ENCODE results near the gene NWD2. TPM values are rescaled to one million over a fixed set of nuclear protein-coding genes. Genes with fewer than 3 reads are reported as not detected.
"Not testable (repeated sequence)": the region's sequence is repeated elsewhere in the genome, so short reads cannot be mapped to it uniquely, and the experiment has no call there.

The NWD2 gene
- total RNA-seq, 1 donor from 2014 or later: not detected

DNA sequence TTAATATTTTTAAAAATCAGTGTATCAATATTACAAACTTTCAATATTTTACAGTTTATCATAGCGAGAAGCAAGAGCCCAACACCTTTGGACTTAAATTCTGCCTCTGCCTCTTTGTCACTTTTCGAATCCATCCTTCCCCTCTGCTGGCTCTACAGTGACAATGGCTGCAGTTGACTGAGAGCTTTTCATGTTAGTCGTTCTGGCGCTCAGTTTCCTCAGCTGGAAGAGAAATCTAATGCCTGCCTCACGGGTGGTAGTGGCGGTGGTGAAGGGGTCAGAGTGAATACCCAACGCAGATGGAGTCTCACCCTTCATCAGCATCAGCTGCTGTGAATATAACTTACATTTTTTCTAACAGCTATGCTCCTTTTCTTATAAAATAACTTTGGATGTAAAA is 144.8 kb downstream of the NWD2 start:
- Histone ChIP-seq H3K36me3 (ENCODE audit: control insufficient read depth in 3 of 3, insufficient read depth in 3 of 3, low read length in 3 of 3) (no peaks in the 10 kb centered on the region), H3K27me3 (ENCODE audit: control insufficient read depth in 3 of 3, insufficient read depth in 3 of 3, low read length in 3 of 3) (no peaks in the 10 kb centered on the region), H3K27ac (ENCODE audit: low read depth, low read length) (no peak overlapping the region), H3K4me3 (ENCODE audit: low read length in 3 of 3) (no peak overlapping the region), H3K4me1 (ENCODE audit: control insufficient read depth in 3 of 3, insufficient read depth in 3 of 3, low read length in 3 of 3) (peaks cover 0 to 2% (median 0%) of the 10 kb centered on the region in 3 donors), H3K9ac (ENCODE audit: low read depth in 1 of 3, low read length in 3 of 3) (no peak overlapping the region), H3K9me3 (ENCODE audit: control insufficient read depth in 3 of 3, low read length in 3 of 3) (no peaks in the 10 kb centered on the region)

DNA sequence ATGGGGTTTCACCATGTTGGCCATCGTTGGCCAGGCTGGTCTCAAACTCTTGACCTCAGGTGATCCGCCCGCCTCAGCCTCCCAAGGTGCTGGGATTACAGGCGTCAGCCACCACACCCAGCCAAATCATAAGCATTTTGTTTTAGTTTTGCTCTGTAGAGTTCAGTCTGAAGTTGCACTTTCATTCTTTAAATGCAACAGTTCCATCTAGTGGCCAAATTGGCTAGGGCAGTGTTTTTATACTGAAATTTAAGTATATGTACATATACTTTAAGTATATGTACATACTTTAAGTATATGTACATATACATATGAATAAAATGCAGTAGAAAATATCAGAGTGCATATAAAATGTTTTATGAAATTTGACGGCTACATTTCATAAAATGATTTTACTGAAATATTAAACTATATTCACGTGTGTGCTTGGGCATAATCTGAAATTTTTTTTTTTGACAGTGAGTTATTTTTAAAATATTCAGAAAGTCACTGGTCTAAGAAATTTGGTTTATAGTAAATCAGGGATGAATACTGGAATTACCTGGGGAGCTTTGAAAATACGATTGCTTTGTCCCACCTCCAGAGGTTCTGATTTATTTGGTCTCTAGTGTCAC is 145.5 kb downstream of the NWD2 start:
- no peaks in the 10 kb centered on the region for H3K27me3 ChIP-seq (ENCODE audit: control insufficient read depth in 3 of 3, insufficient read depth in 3 of 3, low read length in 3 of 3)
- H3K9ac ChIP-seq (ENCODE audit: low read depth in 1 of 3, low read length in 3 of 3): no peak overlapping the region
- H3K4me1 ChIP-seq (ENCODE audit: control insufficient read depth in 3 of 3, insufficient read depth in 3 of 3, low read length in 3 of 3): peaks cover 0 to 2% (median 0%) of the 10 kb centered on the region in 3 donors
- H3K36me3 ChIP-seq (ENCODE audit: control insufficient read depth in 3 of 3, insufficient read depth in 3 of 3, low read length in 3 of 3): no peaks in the 10 kb centered on the region
- H3K27ac ChIP-seq (ENCODE audit: low read depth, low read length): no peak overlapping the region
- no peaks in the 10 kb centered on the region for H3K9me3 ChIP-seq (ENCODE audit: control insufficient read depth in 3 of 3, low read length in 3 of 3)
- H3K4me3 ChIP-seq (ENCODE audit: low read length in 3 of 3): no peak overlapping the region

DNA sequence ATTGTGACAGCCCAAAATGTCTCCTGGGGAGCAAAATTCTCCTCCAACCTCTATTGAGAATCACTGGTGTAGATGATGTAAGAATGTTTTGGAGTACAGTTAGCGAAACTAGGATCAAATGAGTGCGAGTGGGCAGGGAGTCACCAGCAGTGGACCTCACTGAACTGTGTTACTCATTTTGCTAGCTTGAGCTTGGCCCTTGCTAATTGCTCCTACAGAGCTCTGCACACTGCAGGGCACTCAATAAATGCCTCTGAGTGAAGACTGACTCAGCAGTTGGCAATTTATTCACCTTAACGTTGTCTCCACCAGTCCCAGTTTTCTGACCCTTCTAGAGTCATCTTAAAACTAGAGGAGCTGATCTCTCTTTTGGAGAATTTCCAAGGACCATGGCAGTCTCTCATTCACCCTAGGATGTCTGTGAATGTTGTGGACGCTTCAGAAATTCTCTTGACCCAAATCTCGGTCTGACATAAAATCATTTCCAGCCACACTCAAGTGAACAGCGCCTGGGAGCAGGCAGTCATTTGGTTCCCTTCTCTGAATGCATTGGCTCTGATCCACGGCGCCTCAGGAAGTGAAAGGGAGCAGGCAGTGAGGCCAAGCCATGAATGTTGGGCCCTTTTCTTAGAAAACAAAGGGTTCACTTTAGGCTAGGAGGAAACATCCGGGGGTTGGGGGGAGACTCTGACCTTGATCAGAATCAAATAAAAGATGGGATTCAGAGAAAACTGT is 148.1 kb downstream of the NWD2 start:
- Histone ChIP-seq H3K27ac (ENCODE audit: low read depth, low read length) (no peak overlapping the region), H3K36me3 (ENCODE audit: control insufficient read depth in 3 of 3, insufficient read depth in 3 of 3, low read length in 3 of 3) (no peaks in the 10 kb centered on the region), H3K9me3 (ENCODE audit: control insufficient read depth in 3 of 3, low read length in 3 of 3) (no peaks in the 10 kb centered on the region), H3K27me3 (ENCODE audit: control insufficient read depth in 3 of 3, insufficient read depth in 3 of 3, low read length in 3 of 3) (no peaks in the 10 kb centered on the region), H3K4me3 (ENCODE audit: low read length in 3 of 3) (no peak overlapping the region), H3K9ac (ENCODE audit: low read depth in 1 of 3, low read length in 3 of 3) (no peak overlapping the region), H3K4me1 (ENCODE audit: control insufficient read depth in 3 of 3, insufficient read depth in 3 of 3, low read length in 3 of 3) (peaks cover 0 to 2% (median 0%) of the 10 kb centered on the region in 3 donors)

DNA sequence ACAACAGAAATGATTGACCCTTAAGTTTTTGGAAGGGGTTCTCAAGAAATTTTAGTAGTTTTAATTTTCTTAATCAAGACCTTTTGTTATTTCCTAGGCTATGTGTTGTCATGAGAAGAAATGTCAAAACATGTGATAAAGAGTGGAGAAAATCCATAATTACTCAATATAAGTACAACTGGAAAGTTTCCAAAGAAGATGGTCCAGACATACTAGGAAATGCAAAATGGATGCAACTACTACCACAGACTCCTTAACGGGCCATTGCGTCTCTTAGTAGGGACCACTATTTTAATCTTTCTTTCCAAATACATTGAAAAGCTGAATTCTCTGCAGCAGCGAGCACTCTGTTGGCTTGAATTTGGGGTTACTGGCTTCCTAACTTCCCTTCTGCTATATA is 148.8 kb downstream of the NWD2 start:
- Histone ChIP-seq H3K27ac (ENCODE audit: low read depth, low read length) (no peak overlapping the region), H3K36me3 (ENCODE audit: control insufficient read depth in 3 of 3, insufficient read depth in 3 of 3, low read length in 3 of 3) (no peaks in the 10 kb centered on the region), H3K9ac (ENCODE audit: low read depth in 1 of 3, low read length in 3 of 3) (no peak overlapping the region), H3K4me1 (ENCODE audit: control insufficient read depth in 3 of 3, insufficient read depth in 3 of 3, low read length in 3 of 3) (peaks cover 0 to 2% (median 0%) of the 10 kb centered on the region in 3 donors), H3K4me3 (ENCODE audit: low read length in 3 of 3) (no peak overlapping the region), H3K27me3 (ENCODE audit: control insufficient read depth in 3 of 3, insufficient read depth in 3 of 3, low read length in 3 of 3) (no peaks in the 10 kb centered on the region), H3K9me3 (ENCODE audit: control insufficient read depth in 3 of 3, low read length in 3 of 3) (no peaks in the 10 kb centered on the region)

DNA sequence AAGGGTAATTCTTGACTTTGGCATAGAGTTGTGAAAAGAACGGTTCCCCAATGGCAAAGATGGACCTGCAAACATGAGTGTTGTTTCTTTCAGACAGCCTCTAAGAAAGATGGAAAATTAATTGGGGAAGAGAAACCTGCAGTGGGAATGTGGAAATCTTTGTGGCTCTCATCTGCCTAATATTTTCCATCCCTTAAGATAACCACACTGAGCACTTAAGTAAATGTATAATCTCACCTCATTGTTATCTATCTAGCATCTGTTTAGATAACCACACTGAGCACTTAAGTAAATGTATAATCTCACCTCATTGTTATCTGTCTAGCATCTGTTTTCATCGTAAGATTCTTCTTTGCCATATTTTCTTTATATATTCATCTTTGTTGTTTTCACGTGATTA is 149.3 kb downstream of the NWD2 start:
- no peaks in the 10 kb centered on the region for H3K36me3 ChIP-seq (ENCODE audit: control insufficient read depth in 3 of 3, insufficient read depth in 3 of 3, low read length in 3 of 3)
- peaks cover 0 to 2% (median 0%) of the 10 kb centered on the region in 3 donors for H3K4me1 ChIP-seq (ENCODE audit: control insufficient read depth in 3 of 3, insufficient read depth in 3 of 3, low read length in 3 of 3)
- H3K4me3 ChIP-seq (ENCODE audit: low read length in 3 of 3): no peak overlapping the region
- no peaks in the 10 kb centered on the region for H3K27me3 ChIP-seq (ENCODE audit: control insufficient read depth in 3 of 3, insufficient read depth in 3 of 3, low read length in 3 of 3)
- no peak overlapping the region for H3K9ac ChIP-seq (ENCODE audit: low read depth in 1 of 3, low read length in 3 of 3)
- H3K9me3 ChIP-seq (ENCODE audit: control insufficient read depth in 3 of 3, low read length in 3 of 3): no peaks in the 10 kb centered on the region
- H3K27ac ChIP-seq (ENCODE audit: low read depth, low read length): no peak overlapping the region

DNA sequence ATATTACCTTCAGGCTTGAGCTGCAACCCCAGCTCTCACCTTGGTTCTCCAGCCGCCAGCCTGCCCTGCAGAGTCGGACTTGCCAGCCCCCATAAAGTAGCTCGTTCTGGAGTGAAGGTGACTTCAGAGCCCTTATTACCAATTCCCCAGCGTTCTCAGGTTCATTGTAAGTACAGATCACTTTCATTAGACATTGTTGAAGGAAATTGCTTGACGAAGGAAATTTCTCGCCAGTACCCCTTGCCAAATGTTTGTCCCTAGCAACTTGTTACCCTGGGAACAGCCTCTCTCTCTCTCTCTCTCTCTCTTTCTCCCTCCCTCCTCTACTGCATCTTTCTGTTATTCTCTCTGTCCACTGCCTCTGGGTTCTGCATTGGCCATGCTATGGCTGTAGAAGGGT is 153.0 kb downstream of the NWD2 start:
- no peaks in the 10 kb centered on the region for H3K36me3 ChIP-seq (ENCODE audit: control insufficient read depth in 3 of 3, insufficient read depth in 3 of 3, low read length in 3 of 3)
- no peak overlapping the region for H3K9ac ChIP-seq (ENCODE audit: low read depth in 1 of 3, low read length in 3 of 3)
- no peak overlapping the region for H3K27ac ChIP-seq (ENCODE audit: low read depth, low read length)
- H3K4me3 ChIP-seq (ENCODE audit: low read length in 3 of 3): no peak overlapping the region
- no peaks in the 10 kb centered on the region for H3K9me3 ChIP-seq (ENCODE audit: control insufficient read depth in 3 of 3, low read length in 3 of 3)
- peaks cover 0 to 2% (median 0%) of the 10 kb centered on the region in 3 donors for H3K4me1 ChIP-seq (ENCODE audit: control insufficient read depth in 3 of 3, insufficient read depth in 3 of 3, low read length in 3 of 3)
- no peaks in the 10 kb centered on the region for H3K27me3 ChIP-seq (ENCODE audit: control insufficient read depth in 3 of 3, insufficient read depth in 3 of 3, low read length in 3 of 3)

DNA sequence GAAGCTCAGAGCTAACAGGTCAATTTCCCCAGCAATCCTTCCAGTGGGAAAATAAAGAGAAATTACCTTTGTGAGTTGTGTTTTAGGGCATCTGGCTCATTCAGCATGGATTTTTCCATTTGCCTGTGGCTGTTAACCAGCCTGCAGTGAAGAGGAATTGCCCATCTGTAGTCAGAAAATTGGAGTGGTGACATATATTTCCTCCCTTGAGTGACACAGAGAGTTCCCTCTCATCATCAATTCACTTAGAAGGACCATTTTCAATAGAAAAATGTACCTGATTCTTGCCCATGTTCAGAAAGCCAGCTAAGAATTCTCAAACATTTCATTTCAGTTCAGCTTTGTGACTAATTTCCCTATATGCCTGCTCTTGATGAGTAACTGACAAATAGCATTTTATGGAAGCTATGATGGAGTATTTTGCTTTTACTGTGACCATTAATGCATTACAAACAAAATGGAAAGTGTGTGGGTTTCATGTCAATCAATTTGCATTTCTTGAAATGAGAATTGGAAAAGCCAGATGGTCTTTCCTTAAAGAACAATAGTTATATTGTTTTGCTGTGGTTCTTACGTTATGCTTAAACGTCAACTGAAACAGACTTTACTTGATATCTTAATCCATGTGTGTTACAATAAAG is 155.8 kb downstream of the NWD2 start:
- no peak overlapping the region for H3K4me3 ChIP-seq (ENCODE audit: low read length in 3 of 3)
- H3K27ac ChIP-seq (ENCODE audit: low read depth, low read length): no peak overlapping the region
- H3K9ac ChIP-seq (ENCODE audit: low read depth in 1 of 3, low read length in 3 of 3): no peak overlapping the region
- no peaks in the 10 kb centered on the region for H3K4me1 ChIP-seq (ENCODE audit: control insufficient read depth in 3 of 3, insufficient read depth in 3 of 3, low read length in 3 of 3)
- H3K36me3 ChIP-seq (ENCODE audit: control insufficient read depth in 3 of 3, insufficient read depth in 3 of 3, low read length in 3 of 3): no peaks in the 10 kb centered on the region
- no peaks in the 10 kb centered on the region for H3K27me3 ChIP-seq (ENCODE audit: control insufficient read depth in 3 of 3, insufficient read depth in 3 of 3, low read length in 3 of 3)
- peaks cover 0 to 2% (median 0%) of the 10 kb centered on the region in 3 donors for H3K9me3 ChIP-seq (ENCODE audit: control insufficient read depth in 3 of 3, low read length in 3 of 3)

DNA sequence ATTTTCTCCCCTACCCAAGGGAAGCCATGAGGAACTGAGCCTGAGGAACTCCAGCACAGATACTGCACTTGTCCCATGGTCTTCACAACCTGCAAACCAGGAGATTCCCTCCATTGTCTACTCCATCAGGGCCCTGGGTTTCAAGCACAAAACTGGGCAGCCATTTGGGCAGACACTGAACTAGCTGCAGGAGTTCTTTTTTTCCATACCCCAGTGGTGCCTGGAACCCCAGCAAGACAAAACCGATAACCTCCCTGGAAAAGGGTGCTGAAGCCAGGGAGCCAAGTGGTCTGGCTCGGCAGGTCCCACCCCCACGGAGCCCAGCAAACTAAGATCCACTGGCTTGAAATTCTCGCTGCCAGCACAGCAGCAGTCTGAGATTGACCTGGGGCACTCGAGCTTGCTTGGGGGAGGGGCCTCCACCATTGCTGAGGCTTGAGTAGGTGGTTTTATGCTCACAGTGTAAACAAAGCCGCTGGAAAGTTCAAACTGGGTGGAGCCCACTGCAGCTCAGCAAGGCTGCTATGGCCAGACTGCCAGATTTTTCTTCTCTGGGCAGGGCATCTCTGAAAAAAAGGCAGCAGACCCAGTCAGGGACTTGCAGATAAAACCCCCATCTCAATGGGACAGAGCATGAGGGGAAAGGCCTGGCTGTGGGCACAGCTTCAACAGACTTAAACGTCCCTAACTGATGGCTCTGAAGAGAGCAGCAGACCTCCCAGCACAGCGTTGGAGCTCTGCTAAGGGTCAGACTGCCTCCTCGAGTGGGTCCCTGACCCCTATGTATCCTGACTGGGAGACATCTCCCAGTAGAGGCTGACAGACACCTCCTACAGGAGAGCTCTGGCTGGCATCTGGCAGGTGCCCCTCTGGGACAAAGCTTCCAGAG is 163.6 kb downstream of the NWD2 start:
- H3K4me3 ChIP-seq (ENCODE audit: low read length in 3 of 3): not testable (repeated sequence)

DNA sequence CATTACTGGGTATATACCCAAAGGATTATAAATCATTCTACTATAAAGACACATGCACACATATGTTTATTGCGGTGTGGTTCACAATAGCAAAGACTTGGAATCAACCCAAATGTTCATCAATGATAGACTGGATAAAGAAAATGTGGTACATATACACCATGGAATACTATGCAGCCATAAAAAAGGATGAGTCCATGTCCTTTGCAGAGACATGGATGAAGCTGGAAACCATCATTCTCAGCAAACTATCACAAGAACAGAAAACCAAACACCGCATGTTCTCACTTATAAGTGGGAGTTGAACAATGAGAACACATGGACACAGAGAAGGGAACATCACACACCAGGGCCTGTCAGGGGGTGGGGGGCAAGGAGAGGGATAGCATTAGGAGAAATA is 169.1 kb downstream of the NWD2 start:
- not testable (repeated sequence) for H3K9me3 ChIP-seq (ENCODE audit: control insufficient read depth in 3 of 3, low read length in 3 of 3); H3K36me3 ChIP-seq (ENCODE audit: control insufficient read depth in 3 of 3, insufficient read depth in 3 of 3, low read length in 3 of 3); H3K9ac ChIP-seq (ENCODE audit: low read depth in 1 of 3, low read length in 3 of 3); H3K27ac ChIP-seq (ENCODE audit: low read depth, low read length); H3K27me3 ChIP-seq (ENCODE audit: control insufficient read depth in 3 of 3, insufficient read depth in 3 of 3, low read length in 3 of 3); H3K4me1 ChIP-seq (ENCODE audit: control insufficient read depth in 3 of 3, insufficient read depth in 3 of 3, low read length in 3 of 3); H3K4me3 ChIP-seq (ENCODE audit: low read length in 3 of 3)

More for the DNA sequence above, 163.6 kb downstream of the NWD2 start:
- H3K9me3 ChIP-seq (ENCODE audit: control insufficient read depth in 3 of 3, low read length in 3 of 3); H3K27ac ChIP-seq (ENCODE audit: low read depth, low read length); H3K36me3 ChIP-seq (ENCODE audit: control insufficient read depth in 3 of 3, insufficient read depth in 3 of 3, low read length in 3 of 3); H3K9ac ChIP-seq (ENCODE audit: low read depth in 1 of 3, low read length in 3 of 3); H3K4me1 ChIP-seq (ENCODE audit: control insufficient read depth in 3 of 3, insufficient read depth in 3 of 3, low read length in 3 of 3); H3K27me3 ChIP-seq (ENCODE audit: control insufficient read depth in 3 of 3, insufficient read depth in 3 of 3, low read length in 3 of 3): not testable (repeated sequence)

All from skeletal muscle tissue (tissue), 4 donors.